Thyroid gland (tissue), 4 donors: Measurements from ENCODE around the gene MIF4GD. TPM values are rescaled to one million over a fixed set of nuclear protein-coding genes. Genes with fewer than 3 reads are reported as not detected.
A peak's percentile ranks its signal among the peaks of the same experiment; 100 is the strongest.

Experiments used
- DNase-seq, 2 donors: peaks; one replicate each; pipeline ENCODE4 v3.0.0-alpha.2; 2019
- H3K27ac ChIP-seq, 3 donors: fragments of 200-600 bp; sonication (generic); 1 replicate in 2 of 3; 2 replicates in 1 of 3; pipeline ENCODE4 v1.5.1; 2016 to 2019; ENCODE audit warnings: mild to moderate bottlenecking in 1 of 3, moderate library complexity in 1 of 3
- H3K27me3 ChIP-seq: fragments of 200-600 bp; sonication (generic); one replicate; pipeline ENCODE4 v1.5.1; 2019
- H3K36me3 ChIP-seq, 2 donors: fragments of 200-600 bp; sonication (generic); one replicate each; pipeline ENCODE4 v1.5.1; 2016 to 2019
- H3K4me1 ChIP-seq, 2 donors: fragments of 200-600 bp; sonication (generic); one replicate each; pipeline ENCODE4 v1.5.1; 2017 to 2019
- H3K4me3 ChIP-seq, 3 donors: fragments of 200-600 bp; sonication (generic); replicated peaks in 1 of 3; 1 replicate in 2 of 3; 2 replicates in 1 of 3; pipeline ENCODE4 v1.5.1; 2016; ENCODE audit warnings: mild to moderate bottlenecking in 1 of 3
- H3K9me3 ChIP-seq: fragments of 200-600 bp; sonication (generic); one replicate; pipeline ENCODE4 v1.5.1; 2017
- POLR2A ChIP-seq, 2 donors: fragments of 450-650 bp; IDR thresholded peaks; one replicate each; pipeline ENCODE4 v1.6.1; 2017; ENCODE audit warnings: antibody characterized with exemption in 2 of 2, mild to moderate bottlenecking in 2 of 2, moderate library complexity in 1 of 2
- WGBS, 2 donors: methylation state at CpG; one replicate each; pipeline ENCODE4 v1.1.5; 2017; 5-methylcytosine and 5-hydroxymethylcytosine counted together
- intact Hi-C: fragments of 100-400 bp; cut with DNase I; formaldehyde crosslinking; loops from one replicate; pipeline ENCODE4 v1.15.1; 2023
- total RNA-seq, 4 donors: library from RNA; depleted of rRNA; stranded (reverse); fragments of >200 nt; gene quantifications; one replicate each; pipeline ENCODE4 v1.2.3, GENCODE V29; 2016
- TF ChIP-seq, protein P1 (sequence below), 6 experiments: fragments of 200-600 bp in 3 of 6; fragments of 450-650 bp in 3 of 6; sonication (generic) in 3 of 6; IDR thresholded peaks; one replicate each; pipeline ENCODE4 v1.5.1; 2016 to 2019; ENCODE audit warnings: antibody characterized with exemption in 6 of 6, mild to moderate bottlenecking in 2 of 6, inconsistent platforms in 1 of 6, moderate library complexity in 1 of 6

MIF4GD gene, protein sequence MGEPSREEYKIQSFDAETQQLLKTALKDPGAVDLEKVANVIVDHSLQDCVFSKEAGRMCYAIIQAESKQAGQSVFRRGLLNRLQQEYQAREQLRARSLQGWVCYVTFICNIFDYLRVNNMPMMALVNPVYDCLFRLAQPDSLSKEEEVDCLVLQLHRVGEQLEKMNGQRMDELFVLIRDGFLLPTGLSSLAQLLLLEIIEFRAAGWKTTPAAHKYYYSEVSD
- 10 to 100 TPM; 17.7 to 31.1 (median 23.0) TPM for total RNA-seq

DNA sequence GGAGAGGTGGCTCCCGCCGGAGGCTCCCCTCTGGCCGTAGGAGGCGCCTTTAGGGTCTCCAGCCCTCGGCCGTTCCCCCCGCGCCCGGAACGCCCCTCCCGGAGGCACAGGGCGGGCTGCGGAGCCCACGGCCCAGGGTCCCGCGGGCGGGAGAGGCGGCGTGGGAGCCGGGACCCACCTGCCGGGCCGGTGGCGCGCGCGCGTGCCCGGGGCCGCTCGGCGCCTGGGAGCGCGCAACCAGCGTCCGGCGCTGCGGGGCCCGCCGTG lies at the start of gene MIF4GD:
MIF4GD (minus strand) TSS at position 266 of the 267 bp plus-strand sequence. CDS start 1,036 bp downstream, outside the sequence.
- TF ChIP-seq POLR2A (IDR thresholded peaks at IDR 0.05): peak in 1 of 2 donors; percentile 71
- TF ChIP-seq, protein P1, sequence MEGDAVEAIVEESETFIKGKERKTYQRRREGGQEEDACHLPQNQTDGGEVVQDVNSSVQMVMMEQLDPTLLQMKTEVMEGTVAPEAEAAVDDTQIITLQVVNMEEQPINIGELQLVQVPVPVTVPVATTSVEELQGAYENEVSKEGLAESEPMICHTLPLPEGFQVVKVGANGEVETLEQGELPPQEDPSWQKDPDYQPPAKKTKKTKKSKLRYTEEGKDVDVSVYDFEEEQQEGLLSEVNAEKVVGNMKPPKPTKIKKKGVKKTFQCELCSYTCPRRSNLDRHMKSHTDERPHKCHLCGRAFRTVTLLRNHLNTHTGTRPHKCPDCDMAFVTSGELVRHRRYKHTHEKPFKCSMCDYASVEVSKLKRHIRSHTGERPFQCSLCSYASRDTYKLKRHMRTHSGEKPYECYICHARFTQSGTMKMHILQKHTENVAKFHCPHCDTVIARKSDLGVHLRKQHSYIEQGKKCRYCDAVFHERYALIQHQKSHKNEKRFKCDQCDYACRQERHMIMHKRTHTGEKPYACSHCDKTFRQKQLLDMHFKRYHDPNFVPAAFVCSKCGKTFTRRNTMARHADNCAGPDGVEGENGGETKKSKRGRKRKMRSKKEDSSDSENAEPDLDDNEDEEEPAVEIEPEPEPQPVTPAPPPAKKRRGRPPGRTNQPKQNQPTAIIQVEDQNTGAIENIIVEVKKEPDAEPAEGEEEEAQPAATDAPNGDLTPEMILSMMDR (IDR thresholded peaks at IDR 0.05): no peak
- WGBS, 2 donors: 0% methylated on average over 3 of the region's 39 CpGs; no CpG with 5 or more reads in 1 of the 2 donors
- H3K9me3 ChIP-seq: no peaks in the 10 kb centered on the region
- peak within 1 kb of the TSS; percentile 45 to 90 (median 51) for H3K4me3 ChIP-seq
- intact Hi-C loops: no loop called here
- H3K36me3 ChIP-seq: peaks cover 5 to 11% of the 10 kb centered on the region in 2 donors
- DNase-seq: no peak
- peak within 1 kb of the TSS; percentile 66 to 90 (median 78) for H3K27ac ChIP-seq
- no peaks in the 10 kb centered on the region for H3K27me3 ChIP-seq
- peaks cover 10 to 15% of the 10 kb centered on the region in 2 donors for H3K4me1 ChIP-seq

DNA sequence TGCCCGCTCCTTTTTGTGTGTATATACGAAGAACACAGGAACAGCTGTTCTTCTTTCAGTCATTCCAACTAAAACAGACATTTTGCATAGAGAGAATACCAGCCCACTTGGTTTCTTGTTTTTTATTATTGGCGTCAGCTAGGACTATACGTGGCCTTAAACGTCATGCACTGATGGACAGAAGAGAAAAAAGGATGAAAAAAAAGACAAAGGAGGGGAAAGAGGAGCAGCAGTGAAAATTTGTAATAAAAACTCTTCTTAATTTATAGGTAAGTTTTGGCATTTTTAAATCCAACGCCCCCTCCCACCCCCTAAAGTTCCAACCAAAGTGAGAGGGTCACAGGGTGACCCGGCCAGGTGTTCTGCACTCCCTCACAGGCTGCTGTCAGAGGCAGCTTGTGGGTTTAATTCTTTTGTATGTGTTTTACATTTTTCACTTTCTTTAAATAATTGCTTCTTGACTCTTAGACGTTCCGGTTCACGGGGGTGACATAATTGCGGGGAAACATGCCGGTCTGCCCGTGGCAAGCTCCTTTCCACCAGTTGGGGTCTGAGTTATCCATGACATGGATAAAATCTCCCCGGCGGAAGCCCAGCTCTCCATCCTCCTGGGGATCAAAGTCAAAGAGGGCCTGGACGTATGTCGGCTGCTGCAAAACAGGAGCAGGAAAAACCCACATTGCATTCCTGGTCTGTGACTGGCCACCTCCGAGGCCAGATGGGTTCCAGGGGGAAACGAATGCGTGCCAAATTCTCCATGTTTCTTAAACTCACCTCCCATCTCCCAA lies 49.1 kb upstream of the MIF4GD start:
- no peak for DNase-seq
- Histone ChIP-seq H3K4me3 (no peak overlapping the region), H3K4me1 (peaks cover 0 to 5% of the 10 kb centered on the region in 2 donors), H3K27me3 (no peaks in the 10 kb centered on the region), H3K36me3 (peaks cover 14 to 16% of the 10 kb centered on the region in 2 donors), H3K27ac (no peak overlapping the region), H3K9me3 (no peaks in the 10 kb centered on the region)
- TF ChIP-seq POLR2A (IDR thresholded peaks at IDR 0.05): no peak
- TF ChIP-seq, protein P1 (IDR thresholded peaks at IDR 0.05): no peak
- WGBS, 2 donors: 92 to 94% methylated on average over 20 of the region's 20 CpGs
- intact Hi-C loops: loop anchor here (5.0 to 10.0 kb wide), 3 partner anchors 72 to 275 kb away; no protein-coding TSS in a partner anchor

DNA sequence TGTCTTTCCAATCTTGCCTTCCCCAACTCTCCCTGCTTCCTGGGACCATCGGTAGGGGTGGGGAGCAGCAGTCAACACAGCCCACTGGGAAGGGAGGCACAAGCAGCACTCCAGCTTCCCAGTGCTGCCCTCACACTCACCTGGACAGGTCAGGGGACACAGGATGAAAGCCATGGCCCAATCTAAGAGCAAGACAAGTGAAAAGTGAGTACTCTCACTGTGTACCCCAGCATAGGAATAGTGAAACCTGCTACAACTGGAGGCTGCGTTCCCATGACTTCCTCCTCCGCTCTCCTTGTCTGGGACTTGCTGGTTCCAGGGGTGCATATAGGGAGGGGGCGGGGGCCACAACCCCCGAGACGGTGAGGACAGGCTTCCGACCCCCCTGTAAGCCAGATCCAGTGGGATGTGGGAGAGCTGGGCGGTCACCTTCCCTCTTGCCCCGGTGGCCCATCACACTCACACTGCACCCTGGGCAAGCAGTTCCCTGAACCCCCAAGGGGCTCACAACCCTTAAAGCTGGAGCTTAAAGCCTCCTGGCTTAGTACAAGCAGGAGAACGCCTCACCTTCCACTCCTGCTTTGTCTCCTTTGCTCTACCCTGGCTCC lies 47.7 kb upstream of the MIF4GD start:
- Histone ChIP-seq H3K36me3 (peaks cover 14 to 16% of the 10 kb centered on the region in 2 donors), H3K4me1 (peaks cover 0 to 5% of the 10 kb centered on the region in 2 donors), H3K27ac (no peak overlapping the region), H3K27me3 (no peaks in the 10 kb centered on the region), H3K9me3 (no peaks in the 10 kb centered on the region), H3K4me3 (no peak overlapping the region)
- TF ChIP-seq, protein P1 (IDR thresholded peaks at IDR 0.05): no peak
- no peak for TF ChIP-seq POLR2A (IDR thresholded peaks at IDR 0.05)
- intact Hi-C loops: no loop called here
- DNase-seq: no peak
- WGBS, 2 donors: 91% methylated on average over 4 to 6 of the region's 10 CpGs

DNA sequence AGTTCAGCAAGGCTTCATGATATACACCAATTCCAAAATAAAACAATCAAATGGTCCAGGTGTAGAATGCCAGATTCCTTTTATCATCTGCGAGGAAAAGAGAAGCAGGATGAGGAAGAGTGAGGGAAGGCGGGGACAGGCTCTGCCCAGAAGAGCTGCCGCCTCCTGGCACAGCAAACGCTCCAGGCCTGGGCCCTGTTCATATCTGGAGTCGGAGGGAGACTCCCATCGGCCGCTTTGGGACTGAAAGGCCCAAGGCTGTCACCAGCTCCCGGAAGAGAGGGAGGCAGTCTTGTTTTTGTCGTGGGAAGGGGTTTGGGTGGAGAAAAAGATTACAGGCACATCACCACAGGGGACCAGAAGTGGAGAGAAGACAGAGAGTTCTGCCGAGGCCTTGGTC lies 47.2 kb upstream of the MIF4GD start:
- intact Hi-C loops: no loop called here
- 77 to 80% methylated on average over 10 of the region's 10 CpGs for WGBS, 2 donors
- Histone ChIP-seq H3K4me3 (no peak overlapping the region), H3K9me3 (no peaks in the 10 kb centered on the region), H3K4me1 (peaks cover 0 to 1% of the 10 kb centered on the region in 2 donors), H3K36me3 (peaks cover 14 to 16% of the 10 kb centered on the region in 2 donors), H3K27me3 (no peaks in the 10 kb centered on the region), H3K27ac (no peak overlapping the region)
- no peak for DNase-seq
- TF ChIP-seq POLR2A (IDR thresholded peaks at IDR 0.05): no peak
- TF ChIP-seq, protein P1 (IDR thresholded peaks at IDR 0.05): no peak
